Measurements from ENCODE around the gene BAAT.

GRCh38 chr9:101342595-101342994, 42.2 kb downstream of the BAAT start:
- TF ChIP-seq CTCF (IDR thresholded peaks at IDR 0.05; ENCODE audit: low read depth, low read length) = no peak
- TF ChIP-seq EZH2phosphoT487 (IDR thresholded peaks at IDR 0.05; ENCODE audit: low read depth) = no peak

Data from OCI-LY3 (cell line).